ENCODE results near the gene PEDS1. TPM values are rescaled to one million over a fixed set of nuclear protein-coding genes. Genes with fewer than 3 reads are reported as not detected.

Gene PEDS1
- total and polyA plus RNA-seq, 2 of the 13 experiments (the other 11 are each of a cell fraction or from before 2014, with no cell fraction given): 30.5 to 93.9 TPM

- TF ChIP-seq MTA1 (CRISPR knock-in tag; IDR thresholded peaks at IDR 0.05; ENCODE audit: borderline replicate concordance) (peak; percentile 40; the same call in 1 of the 2 replicates), ZNF256 (CRISPR knock-in tag; conservative IDR thresholded peaks at IDR 0.05) (no peak), ZNF362 (CRISPR knock-in tag; IDR thresholded peaks at IDR 0.05; ENCODE audit: borderline replicate concordance) (no peak; the same call in 1 of the 2 replicates), ZMAT3 (CRISPR knock-in tag; conservative IDR thresholded peaks at IDR 0.05) (0 out of 2 replicates have a peak, but pooled peaks have one; percentile 71), SMAD9 (CRISPR knock-in tag; IDR thresholded peaks at IDR 0.05) (no peak), DNMT1 (CRISPR knock-in tag; IDR thresholded peaks at IDR 0.05) (peak; percentile 92; the same call in 1 of the 2 replicates), ZNF780A (CRISPR knock-in tag; IDR thresholded peaks at IDR 0.05) (no peak), DNMT3B (CRISPR knock-in tag; conservative IDR thresholded peaks at IDR 0.05) (no peak), SKI (IDR thresholded peaks at IDR 0.05; ENCODE audit: partially characterized antibody) (peak; percentile 24), NR2F1 (CRISPR knock-in tag; IDR thresholded peaks at IDR 0.05) (0 out of 4 replicates have a peak, but pooled peaks of 1 of the 2 experiments have one; percentile 32), HNRNPK (IDR thresholded peaks at IDR 0.05; ENCODE audit: low read depth, low read length, poor library complexity, severe bottlenecking) (no peak), PHF5A (CRISPR knock-in tag; IDR thresholded peaks at IDR 0.05; ENCODE audit: low read depth, unreplicated experiment) (no peak), ZMYM3 (CRISPR knock-in tag; IDR thresholded peaks at IDR 0.05) (no peak; the same call in 1 of the 2 replicates), STAG1 (CRISPR knock-in tag; IDR thresholded peaks at IDR 0.05) (peak; percentile 24; the same call in 1 of the 2 replicates), MZF1 (CRISPR knock-in tag; IDR thresholded peaks at IDR 0.05; ENCODE audit: borderline replicate concordance) (no peak; the same call in 1 of the 2 replicates), ZNF564 (CRISPR knock-in tag; IDR thresholded peaks at IDR 0.05) (no peak), PREB (CRISPR knock-in tag; IDR thresholded peaks at IDR 0.05) (peak; percentile 92; the same call in 1 of the 2 replicates), SRY (CRISPR knock-in tag; IDR thresholded peaks at IDR 0.05) (peak; percentile 96), MEF2D (CRISPR knock-in tag; IDR thresholded peaks at IDR 0.05) (no peak), ERF (CRISPR knock-in tag; IDR thresholded peaks at IDR 0.05) (peak; percentile 38), KDM4B (CRISPR knock-in tag; IDR thresholded peaks at IDR 0.05) (peak; percentile 80; the same call in 1 of the 2 replicates), ZSCAN25 (CRISPR knock-in tag; IDR thresholded peaks at IDR 0.05) (peak; percentile 44; the same call in 1 of the 2 replicates), ZNF570 (CRISPR knock-in tag; IDR thresholded peaks at IDR 0.05; ENCODE audit: borderline replicate concordance) (no peak), ZNF772 (CRISPR knock-in tag; IDR thresholded peaks at IDR 0.05) (peak; percentile 76; the same call in 1 of the 2 replicates), CHD2 (IDR thresholded peaks at IDR 0.05; ENCODE audit: low read depth, low read length) (0 out of 2 replicates have a peak, but pooled peaks have one; percentile 23), ZNF143 (CRISPR knock-in tag; IDR thresholded peaks at IDR 0.05) (peak; percentile 15; the same call in 1 of the 2 replicates), ZSCAN31 (CRISPR knock-in tag; IDR thresholded peaks at IDR 0.05; ENCODE audit: low read depth) (0 out of 2 replicates have a peak, but pooled peaks have one; percentile 31), ZNF75D (CRISPR knock-in tag; IDR thresholded peaks at IDR 0.05; ENCODE audit: borderline replicate concordance) (no peak)
Measured at GRCh38 chr20:50191544-50192363, 38.2 kb upstream of the PEDS1 start (continued).

Measured in HepG2 (cell line).